GM19397 (cell line): Measurements from ENCODE around the gene HBA2.
"Not testable (repeated sequence)": the region's sequence is repeated elsewhere in the genome, so short reads cannot be mapped to it uniquely, and the experiment has no call there.

ENCODE experiments used
- ATAC-seq: cut with Tn5 transposase; IDR thresholded peaks from one replicate; pipeline ENCODE4 v1.9.1; 2021; ENCODE audit warnings: mild to moderate bottlenecking, moderate library complexity; ENCODE audit not compliant: unreplicated experiment

Gene HBA2

DNA sequence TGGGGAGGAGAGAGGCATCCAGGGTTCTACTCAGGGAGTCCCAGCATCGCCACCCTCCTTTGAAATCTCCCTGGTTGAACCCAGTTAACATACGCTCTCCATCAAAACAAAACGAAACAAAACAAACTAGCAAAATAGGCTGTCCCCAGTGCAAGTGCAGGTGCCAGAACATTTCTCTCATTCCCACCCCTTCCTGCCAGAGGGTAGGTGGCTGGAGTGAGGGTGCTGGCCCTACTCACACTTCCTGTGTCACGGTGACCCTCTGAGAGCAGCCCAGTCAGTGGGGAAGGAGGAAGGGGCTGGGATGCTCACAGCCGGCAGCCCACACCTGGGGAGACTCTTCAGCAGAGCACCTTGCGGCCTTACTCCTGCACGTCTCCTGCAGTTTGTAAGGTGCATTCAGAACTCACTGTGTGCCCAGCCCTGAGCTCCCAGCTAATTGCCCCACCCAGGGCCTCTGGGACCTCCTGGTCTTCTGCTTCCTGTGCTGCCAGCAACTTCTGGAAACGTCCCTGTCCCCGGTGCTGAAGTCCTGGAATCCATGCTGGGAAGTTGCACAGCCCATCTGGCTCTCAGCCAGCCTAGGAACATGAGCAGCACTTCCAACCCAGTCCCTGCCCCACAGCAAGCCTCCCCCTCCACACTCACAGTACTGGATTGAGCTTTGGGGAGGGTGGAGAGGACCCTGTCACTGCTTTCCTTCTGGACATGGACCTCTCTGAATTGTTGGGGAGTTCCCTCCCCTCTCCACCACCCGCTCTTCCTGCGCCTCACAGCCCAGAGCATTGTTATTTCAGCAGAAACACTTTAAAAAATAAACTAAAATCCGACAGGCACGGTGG lies 1.5 kb downstream of the HBA2 start:
- not testable (repeated sequence) for ATAC-seq

DNA sequence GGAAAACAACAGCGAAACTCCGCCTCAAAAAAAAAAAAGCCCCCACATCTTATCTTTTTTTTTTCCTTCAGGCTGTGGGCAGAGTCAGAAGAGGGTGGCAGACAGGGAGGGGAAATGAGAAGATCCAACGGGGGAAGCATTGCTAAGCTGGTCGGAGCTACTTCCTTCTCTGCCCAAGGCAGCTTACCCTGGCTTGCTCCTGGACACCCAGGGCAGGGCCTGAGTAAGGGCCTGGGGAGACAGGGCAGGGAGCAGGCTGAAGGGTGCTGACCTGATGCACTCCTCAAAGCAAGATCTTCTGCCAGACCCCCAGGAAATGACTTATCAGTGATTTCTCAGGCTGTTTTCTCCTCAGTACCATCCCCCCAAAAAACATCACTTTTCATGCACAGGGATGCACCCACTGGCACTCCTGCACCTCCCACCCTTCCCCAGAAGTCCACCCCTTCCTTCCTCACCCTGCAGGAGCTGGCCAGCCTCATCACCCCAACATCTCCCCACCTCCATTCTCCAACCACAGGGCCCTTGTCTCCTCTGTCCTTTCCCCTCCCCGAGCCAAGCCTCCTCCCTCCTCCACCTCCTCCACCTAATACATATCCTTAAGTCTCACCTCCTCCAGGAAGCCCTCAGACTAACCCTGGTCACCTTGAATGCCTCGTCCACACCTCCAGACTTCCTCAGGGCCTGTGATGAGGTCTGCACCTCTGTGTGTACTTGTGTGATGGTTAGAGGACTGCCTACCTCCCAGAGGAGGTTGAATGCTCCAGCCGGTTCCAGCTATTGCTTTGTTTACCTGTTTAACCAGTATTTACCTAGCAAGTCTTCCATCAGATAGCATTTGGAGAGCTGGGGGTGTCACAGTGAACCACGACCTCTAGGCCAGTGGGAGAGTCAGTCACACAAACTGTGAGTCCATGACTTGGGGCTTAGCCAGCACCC lies 2.6 kb downstream of the HBA2 start:
- no peak for ATAC-seq

DNA sequence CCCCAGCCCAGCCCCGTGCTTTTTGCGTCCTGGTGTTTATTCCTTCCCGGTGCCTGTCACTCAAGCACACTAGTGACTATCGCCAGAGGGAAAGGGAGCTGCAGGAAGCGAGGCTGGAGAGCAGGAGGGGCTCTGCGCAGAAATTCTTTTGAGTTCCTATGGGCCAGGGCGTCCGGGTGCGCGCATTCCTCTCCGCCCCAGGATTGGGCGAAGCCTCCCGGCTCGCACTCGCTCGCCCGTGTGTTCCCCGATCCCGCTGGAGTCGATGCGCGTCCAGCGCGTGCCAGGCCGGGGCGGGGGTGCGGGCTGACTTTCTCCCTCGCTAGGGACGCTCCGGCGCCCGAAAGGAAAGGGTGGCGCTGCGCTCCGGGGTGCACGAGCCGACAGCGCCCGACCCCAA lies 3.3 kb downstream of the HBA2 start:
- not testable (repeated sequence) for ATAC-seq

DNA sequence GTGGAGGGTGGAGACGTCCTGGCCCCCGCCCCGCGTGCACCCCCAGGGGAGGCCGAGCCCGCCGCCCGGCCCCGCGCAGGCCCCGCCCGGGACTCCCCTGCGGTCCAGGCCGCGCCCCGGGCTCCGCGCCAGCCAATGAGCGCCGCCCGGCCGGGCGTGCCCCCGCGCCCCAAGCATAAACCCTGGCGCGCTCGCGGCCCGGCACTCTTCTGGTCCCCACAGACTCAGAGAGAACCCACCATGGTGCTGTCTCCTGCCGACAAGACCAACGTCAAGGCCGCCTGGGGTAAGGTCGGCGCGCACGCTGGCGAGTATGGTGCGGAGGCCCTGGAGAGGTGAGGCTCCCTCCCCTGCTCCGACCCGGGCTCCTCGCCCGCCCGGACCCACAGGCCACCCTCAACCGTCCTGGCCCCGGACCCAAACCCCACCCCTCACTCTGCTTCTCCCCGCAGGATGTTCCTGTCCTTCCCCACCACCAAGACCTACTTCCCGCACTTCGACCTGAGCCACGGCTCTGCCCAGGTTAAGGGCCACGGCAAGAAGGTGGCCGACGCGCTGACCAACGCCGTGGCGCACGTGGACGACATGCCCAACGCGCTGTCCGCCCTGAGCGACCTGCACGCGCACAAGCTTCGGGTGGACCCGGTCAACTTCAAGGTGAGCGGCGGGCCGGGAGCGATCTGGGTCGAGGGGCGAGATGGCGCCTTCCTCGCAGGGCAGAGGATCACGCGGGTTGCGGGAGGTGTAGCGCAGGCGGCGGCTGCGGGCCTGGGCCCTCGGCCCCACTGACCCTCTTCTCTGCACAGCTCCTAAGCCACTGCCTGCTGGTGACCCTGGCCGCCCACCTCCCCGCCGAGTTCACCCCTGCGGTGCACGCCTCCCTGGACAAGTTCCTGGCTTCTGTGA lies 4.1 kb downstream of the HBA2 start, which contains the start of gene HBA1:
HBA1 (plus strand) TSS at position 204 of the 906 bp plus-strand sequence; CDS start at position 241, 37 bp downstream.
- ATAC-seq: not testable (repeated sequence)

DNA sequence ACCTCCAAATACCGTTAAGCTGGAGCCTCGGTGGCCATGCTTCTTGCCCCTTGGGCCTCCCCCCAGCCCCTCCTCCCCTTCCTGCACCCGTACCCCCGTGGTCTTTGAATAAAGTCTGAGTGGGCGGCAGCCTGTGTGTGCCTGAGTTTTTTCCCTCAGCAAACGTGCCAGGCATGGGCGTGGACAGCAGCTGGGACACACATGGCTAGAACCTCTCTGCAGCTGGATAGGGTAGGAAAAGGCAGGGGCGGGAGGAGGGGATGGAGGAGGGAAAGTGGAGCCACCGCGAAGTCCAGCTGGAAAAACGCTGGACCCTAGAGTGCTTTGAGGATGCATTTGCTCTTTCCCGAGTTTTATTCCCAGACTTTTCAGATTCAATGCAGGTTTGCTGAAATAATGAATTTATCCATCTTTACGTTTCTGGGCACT lies 4.7 kb downstream of the HBA2 start:
- no peak for ATAC-seq

DNA sequence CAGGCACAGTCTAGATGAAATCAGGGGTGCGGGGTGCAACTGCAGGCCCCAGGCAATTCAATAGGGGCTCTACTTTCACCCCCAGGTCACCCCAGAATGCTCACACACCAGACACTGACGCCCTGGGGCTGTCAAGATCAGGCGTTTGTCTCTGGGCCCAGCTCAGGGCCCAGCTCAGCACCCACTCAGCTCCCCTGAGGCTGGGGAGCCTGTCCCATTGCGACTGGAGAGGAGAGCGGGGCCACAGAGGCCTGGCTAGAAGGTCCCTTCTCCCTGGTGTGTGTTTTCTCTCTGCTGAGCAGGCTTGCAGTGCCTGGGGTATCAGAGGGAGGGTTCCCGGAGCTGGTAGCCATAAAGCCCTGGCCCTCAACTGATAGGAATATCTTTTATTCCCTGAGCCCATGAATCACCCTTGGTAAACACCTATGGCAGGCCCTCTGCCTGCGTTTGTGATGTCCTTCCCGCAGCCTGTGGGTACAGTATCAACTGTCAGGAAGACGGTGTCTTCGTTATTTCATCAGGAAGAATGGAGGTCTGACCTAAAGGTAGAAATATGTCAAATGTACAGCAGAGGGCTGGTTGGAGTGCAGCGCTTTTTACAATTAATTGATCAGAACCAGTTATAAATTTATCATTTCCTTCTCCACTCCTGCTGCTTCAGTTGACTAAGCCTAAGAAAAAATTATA lies 5.4 kb downstream of the HBA2 start:
- ATAC-seq: no peak

DNA sequence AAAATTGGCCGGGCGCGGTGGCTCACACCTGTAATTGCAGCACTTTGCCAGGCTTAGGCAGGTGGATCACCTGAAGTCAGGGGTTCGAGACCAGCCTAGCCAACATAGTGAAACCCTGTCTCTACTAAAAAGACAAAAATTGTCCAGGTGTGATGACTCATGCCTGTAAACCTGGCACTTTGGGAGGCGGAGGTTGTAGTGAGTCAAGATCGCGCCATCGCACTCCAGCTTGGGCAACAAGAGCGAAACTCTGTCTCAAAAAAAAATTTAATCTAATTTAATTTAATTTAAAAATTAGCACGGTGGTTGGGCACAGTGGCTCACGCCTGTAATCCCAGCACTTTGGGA lies 6.0 kb downstream of the HBA2 start:
- ATAC-seq: no peak

DNA sequence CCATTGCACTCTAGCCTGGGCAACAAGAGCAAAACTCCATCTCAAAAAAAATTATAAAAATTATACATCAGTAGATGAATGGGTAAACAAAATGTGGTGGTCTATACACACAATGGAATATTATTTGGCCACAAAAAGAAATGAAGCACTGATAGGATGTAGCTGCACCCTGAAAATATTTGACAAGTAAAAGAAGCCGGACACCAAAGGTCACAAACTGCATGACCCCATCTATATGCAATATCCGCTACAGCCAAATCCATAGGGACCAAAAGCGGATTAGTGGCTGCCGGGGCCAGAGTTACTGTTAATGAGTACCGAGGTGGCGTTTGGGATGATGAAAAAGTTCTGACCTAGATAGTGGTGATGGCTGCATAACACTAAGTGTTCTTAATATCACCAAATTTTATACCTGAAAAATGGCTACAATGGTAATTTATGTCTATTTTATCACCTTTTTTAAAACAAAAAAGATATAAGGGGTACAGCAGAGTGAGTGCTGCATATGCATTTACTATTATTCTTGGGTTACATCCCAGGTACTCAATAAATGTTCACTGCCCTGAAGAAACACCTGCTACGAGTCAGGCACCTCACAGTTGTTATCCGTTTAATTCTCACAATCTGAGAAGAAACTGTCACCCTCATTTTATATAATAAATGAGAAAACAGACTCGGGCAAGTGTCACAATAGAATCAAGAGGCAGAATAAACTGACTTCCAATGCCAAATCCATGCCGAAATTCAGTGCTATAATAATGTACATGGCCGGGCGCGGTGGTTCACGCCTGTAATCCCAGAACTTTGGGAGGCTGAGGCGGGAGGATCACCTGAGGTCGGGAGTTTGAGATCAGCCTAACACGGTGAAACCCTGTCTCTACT lies 6.8 kb downstream of the HBA2 start:
- no peak for ATAC-seq

DNA sequence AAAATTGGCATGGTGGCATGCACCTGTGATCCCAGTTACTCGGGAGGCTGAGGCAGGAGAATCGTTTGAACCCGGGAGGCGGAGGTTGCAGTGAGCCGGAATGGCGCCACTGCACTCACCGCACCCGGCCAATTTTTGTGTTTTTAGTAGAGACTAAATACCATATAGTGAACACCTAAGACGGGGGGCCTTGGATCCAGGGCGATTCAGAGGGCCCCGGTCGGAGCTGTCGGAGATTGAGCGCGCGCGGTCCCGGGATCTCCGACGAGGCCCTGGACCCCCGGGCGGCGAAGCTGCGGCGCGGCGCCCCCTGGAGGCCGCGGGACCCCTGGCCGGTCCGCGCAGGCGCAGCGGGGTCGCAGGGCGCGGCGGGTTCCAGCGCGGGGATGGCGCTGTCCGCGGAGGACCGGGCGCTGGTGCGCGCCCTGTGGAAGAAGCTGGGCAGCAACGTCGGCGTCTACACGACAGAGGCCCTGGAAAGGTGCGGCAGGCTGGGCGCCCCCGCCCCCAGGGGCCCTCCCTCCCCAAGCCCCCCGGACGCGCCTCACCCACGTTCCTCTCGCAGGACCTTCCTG lies 7.5 kb downstream of the HBA2 start, which contains the start of gene HBQ1:
HBQ1 (plus strand) TSS at position 359 of the 575 bp plus-strand sequence; CDS start at position 387, 28 bp downstream.
- no peak for ATAC-seq

DNA sequence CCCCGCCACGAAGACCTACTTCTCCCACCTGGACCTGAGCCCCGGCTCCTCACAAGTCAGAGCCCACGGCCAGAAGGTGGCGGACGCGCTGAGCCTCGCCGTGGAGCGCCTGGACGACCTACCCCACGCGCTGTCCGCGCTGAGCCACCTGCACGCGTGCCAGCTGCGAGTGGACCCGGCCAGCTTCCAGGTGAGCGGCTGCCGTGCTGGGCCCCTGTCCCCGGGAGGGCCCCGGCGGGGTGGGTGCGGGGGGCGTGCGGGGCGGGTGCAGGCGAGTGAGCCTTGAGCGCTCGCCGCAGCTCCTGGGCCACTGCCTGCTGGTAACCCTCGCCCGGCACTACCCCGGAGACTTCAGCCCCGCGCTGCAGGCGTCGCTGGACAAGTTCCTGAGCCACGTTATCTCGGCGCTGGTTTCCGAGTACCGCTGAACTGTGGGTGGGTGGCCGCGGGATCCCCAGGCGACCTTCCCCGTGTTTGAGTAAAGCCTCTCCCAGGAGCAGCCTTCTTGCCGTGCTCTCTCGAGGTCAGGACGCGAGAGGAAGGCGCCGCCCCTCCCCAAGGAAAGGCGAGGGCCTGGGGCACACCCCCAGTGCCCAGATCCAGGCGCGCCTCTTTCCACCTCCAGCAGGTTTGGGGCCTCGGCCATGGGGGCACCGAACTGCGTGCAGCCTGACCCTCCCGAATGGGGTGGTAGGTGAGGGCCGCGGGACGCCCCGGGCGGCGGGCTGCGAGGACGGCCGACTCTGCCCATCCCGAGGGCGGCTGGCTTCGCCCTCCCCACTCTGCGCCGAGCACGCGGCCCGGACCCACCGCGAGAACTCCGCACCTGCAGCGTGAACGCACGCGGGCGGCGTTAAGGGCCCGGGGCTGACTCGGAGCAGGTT lies 8.2 kb downstream of the HBA2 start:
- no peak for ATAC-seq

DNA sequence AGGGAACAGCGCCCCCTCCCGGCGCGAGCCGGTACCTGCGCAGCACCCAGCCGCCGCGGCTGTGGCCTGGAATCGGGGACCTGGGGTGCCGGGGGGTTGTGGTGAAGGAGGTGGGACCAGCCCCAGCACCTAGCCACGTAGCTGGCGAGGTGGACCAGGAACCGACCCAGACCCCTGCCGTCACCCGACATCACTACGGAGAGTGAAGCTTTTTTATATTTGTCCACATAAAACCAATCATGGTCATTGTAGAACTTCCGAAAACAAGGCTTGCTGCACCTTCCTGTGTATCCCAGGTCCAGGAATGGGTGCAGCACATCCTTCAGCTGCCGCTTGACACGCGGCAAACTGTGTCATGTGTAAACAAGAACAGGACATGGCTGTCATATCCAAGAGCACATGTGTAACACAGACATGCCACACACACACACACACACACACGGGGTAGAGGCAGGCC lies 8.9 kb downstream of the HBA2 start:
- no peak for ATAC-seq

DNA sequence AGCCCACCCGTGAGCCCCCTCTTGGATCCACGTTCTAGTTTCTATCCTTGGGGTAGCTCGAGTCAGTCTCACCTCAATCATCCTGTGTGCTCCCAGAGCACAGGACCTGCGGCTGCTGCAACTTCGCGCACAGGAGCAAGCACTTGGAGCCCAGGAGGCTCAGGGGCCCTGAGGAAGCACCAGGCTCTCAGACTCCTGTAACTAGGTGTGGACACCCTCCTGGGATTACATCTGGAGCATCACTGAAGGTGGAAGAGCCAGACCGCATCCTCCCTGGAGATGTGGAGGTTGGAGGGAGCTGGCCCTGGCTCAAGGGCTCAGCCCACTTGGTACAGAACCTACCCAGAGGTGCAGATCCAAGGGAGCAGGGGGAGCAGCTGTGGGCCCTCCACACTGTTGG lies 10.3 kb downstream of the HBA2 start:
- ATAC-seq: no peak

DNA sequence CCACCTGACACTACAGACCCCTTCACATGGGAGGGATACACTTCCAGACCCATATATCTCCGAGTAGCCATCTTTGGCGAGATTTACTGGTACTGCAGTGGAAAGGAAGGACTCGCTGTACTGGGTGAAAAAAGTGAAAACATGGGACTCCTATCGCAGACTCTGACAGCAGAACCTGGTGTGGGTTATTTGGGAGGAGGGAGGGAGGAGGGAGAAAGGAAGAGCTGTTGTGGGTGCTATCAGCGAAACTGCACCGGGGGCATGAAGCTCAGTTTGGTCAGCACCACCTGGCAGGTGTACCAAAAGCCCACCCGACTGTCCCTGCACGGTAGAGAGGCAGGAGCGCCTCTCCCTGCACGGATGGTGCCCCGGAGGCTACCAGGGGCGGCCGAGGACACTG lies 12.5 kb downstream of the HBA2 start:
- no peak for ATAC-seq

DNA sequence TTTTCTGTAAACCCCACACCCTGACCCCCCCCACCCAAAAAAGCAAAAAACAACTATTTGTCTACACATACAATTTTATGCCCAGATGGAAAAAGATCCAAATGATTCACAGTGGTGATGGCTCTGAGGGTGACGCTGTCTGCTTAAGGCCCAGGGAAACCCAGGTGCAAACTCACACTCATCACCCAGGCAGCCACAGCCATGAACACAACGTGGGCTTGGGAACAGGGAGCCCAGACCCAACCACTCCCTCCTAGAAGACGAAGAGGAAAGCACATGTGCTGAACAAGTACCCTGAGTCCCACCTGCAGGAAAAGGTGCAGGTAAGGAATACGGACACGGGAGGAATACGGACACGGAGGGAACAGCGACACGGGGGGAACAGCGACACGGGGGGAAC lies 13.0 kb downstream of the HBA2 start:
- ATAC-seq: no peak

DNA sequence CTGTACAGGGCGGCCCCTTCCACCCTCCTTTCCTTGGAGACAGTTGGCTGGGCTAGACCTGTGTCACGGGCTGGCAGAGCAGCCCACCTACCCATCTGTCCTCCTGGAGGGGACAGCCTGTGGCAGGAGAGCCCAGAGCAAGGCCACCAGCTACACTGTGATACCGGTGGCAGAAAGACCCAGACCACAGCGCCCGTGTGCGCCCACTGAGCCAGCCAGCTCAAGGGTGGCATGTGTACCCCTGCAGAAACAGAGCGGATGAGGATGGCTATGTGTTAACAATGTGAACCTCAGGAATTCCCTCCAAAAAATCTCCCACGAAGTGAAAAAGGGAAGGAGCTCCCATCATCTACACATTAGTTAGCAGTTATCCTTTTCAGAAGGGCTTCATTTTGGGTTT lies 14.7 kb downstream of the HBA2 start:
- no peak for ATAC-seq

DNA sequence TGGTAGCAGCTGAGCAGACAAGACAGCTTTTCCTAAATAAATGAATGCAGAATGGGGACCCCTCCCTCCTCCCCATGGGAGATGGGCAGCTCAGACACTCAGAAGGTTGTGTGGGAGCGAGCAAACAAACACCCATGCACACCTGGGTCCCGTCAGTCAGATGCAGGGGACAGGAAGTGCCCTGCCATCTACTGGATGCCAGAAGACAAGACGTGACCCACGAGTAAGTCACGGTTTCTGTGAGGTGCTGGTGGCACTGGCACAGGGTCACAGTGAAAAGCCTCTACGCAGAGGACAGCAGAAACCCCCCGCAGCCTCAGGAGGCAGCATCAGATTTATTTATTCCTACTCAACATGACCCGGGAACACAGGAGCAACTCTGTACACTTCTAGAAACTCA lies 16.0 kb downstream of the HBA2 start:
- ATAC-seq: no peak

DNA sequence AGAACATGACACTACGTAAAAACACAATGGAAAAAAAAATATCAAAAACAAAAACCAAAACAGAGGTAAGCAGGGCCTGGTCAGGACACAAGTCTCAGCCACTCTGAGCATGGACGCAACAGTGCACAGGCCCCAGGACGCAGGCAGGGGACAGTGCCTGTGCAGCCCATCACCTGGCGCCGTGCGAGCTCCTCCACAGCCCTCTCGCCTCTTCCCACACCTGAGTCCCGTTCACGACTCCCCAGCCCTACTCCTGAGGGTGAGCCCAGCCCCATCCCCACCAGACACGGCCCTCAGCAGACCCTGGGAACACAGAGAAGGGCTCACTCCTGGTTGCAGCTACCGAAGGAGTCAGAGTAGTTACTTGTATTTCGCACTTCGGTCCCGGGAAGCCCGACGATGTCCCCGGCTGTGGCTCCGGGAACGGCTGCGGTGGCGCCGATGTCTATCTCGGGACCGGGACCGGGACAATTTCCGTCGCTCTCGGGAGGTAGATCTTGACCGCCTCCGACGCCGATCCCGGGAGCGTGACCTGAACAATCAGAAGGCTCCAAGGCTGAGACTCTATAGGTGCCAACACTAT lies 17.0 kb downstream of the HBA2 start:
- ATAC-seq: no peak
